GM12865 (cell line): Measurements from ENCODE around the gene CDK18.

Experiments
- DNase-seq: peaks from one replicate; pipeline ENCODE4 v3.0.0; 2010; ENCODE audit warnings: low read depth
- H3K4me3 ChIP-seq: 2 replicates; pipeline ENCODE4 v1.5.1; 2011; ENCODE audit warnings: mild to moderate bottlenecking, low read depth, low read length, control low read depth
- TF ChIP-seq, protein P1 (sequence below): IDR thresholded peaks from 2 replicates; pipeline ENCODE4 v1.5.1; 2011; ENCODE audit warnings: low read length, control low read depth, low read depth, inconsistent platforms; ENCODE audit not compliant: insufficient read depth; ENCODE audit errors: missing control alignments

The CDK18 gene

DNA sequence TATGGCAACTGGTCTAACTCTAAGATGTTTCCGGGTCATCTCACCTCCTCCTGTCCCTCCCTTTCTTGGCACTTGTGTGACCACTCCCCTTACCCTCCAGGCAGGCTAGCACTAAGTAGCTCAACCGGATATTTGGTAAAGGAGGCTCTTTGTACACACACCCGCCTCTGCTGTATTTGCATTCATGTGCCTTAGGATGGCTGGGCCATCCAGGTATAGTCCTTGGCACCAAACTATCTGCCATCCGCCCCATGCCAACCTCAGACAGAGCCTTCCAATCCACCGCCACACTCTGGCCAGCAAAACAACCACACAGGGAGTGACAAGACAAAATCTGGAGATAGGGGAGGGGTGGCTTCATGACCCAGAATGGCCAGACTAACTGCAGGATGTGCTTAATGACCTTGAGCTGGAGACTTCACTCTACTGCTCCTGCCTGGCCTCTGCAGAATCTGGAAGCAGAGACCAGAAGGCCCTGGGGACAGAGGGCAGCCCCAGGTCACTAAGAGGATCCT is 59.5 kb downstream of the CDK18 start:
- DNase-seq = no peak
- no peak overlapping the region for H3K4me3 ChIP-seq
- TF ChIP-seq, protein P1, sequence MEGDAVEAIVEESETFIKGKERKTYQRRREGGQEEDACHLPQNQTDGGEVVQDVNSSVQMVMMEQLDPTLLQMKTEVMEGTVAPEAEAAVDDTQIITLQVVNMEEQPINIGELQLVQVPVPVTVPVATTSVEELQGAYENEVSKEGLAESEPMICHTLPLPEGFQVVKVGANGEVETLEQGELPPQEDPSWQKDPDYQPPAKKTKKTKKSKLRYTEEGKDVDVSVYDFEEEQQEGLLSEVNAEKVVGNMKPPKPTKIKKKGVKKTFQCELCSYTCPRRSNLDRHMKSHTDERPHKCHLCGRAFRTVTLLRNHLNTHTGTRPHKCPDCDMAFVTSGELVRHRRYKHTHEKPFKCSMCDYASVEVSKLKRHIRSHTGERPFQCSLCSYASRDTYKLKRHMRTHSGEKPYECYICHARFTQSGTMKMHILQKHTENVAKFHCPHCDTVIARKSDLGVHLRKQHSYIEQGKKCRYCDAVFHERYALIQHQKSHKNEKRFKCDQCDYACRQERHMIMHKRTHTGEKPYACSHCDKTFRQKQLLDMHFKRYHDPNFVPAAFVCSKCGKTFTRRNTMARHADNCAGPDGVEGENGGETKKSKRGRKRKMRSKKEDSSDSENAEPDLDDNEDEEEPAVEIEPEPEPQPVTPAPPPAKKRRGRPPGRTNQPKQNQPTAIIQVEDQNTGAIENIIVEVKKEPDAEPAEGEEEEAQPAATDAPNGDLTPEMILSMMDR = no peak

DNA sequence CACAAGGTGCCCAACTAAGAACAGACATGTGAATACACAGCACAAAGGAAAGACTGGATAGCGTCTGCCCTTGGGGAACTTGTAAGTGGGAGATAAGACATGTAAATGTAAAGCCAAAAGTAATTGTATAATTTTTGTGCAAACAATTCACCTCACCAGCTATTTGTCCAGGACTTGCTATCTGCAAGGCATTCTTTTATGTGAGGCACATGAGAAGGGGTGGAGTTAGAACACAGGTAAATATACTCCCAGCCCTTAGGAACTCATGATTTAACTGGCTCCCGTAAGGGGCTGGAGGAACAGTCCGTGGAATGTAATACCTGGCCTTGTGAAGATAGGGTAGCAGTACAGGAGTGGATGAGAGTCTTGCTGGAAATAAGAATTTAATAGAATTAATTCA is 61.3 kb downstream of the CDK18 start:
- DNase-seq = no peak
- TF ChIP-seq, protein P1 = no peak
- H3K4me3 ChIP-seq = no peak overlapping the region

DNA sequence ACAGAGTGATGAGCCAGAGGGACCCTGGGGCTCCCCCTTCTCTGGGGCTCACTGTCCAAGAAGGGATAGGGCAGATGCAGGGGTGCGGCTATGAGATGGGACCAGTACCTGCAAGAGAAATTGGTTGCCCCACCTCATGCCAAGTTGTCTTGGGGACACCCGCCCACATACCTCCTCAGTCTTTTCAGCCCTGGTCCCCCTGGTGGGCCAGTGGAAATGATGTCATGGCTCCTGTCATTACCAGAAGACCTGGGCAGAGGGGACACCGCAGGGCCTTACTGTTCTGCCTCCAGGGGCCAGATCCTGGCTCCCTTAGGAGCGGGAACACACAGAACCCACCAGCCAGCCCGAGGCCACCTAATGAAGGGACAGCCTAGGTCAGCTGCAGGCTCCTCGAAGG is 63.2 kb downstream of the CDK18 start:
- DNase-seq = no peak
- H3K4me3 ChIP-seq = no peak overlapping the region
- TF ChIP-seq, protein P1 = no peak

DNA sequence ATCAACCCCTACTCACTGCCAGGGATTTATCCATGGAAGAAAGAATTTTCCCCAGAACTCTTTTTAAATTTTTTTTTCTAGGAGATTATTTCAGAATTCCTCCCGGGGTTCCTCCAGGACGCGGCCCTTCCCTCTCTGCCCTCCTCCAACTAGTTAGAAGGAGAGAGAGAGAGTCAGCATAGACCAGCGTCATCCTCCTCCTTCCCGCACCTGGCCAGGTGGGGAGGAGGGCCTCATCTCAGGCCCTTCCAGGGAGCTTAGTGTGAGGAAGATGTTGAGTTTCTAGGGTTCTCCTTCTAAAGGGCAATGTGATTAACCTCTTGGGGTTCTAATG is 63.6 kb downstream of the CDK18 start:
- TF ChIP-seq, protein P1 = no peak
- no peak for DNase-seq
- no peak overlapping the region for H3K4me3 ChIP-seq

DNA sequence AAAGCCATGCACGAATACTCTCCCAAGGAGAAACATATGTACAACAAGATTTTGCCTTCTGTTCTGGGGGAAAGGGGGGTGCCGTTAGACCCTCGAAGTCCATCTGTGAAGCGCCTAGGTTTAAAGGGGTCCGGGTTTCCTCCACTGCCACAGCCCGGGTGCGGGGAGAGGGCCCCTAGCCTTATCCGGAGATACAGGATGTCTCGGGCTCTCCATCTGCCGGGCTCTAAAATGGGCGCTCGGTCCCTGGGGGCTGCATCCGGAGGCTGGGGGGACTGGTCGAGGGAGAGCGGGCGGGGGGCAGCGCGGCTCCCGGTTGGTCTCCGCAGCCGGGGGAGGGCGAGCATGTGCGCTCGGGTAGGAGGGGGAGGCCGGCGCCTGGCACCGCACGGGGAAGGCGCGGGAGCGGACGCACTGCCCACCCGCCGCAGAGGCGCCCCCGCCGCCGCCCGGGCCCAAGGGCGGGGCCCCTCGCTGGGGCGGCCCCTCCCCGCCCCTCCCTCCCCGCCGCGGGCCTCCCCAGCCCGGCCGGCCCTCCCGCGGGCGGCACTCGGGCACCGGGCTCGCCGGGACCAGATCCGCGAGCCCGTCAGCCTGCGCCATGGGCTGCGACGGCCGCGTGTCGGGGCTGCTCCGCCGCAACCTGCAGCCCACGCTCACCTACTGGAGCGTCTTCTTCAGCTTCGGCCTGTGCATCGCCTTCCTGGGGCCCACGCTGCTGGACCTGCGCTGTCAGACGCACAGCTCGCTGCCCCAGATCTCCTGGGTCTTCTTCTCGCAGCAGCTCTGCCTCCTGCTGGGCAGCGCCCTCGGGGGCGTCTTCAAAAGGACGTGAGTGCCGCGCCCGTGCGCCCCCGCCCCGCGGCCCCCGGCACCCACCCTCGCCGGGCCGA is 64.2 kb downstream of the CDK18 start:
- DNase-seq = no peak
- TF ChIP-seq, protein P1 = no peak
- H3K4me3 ChIP-seq = no peak overlapping the region

DNA sequence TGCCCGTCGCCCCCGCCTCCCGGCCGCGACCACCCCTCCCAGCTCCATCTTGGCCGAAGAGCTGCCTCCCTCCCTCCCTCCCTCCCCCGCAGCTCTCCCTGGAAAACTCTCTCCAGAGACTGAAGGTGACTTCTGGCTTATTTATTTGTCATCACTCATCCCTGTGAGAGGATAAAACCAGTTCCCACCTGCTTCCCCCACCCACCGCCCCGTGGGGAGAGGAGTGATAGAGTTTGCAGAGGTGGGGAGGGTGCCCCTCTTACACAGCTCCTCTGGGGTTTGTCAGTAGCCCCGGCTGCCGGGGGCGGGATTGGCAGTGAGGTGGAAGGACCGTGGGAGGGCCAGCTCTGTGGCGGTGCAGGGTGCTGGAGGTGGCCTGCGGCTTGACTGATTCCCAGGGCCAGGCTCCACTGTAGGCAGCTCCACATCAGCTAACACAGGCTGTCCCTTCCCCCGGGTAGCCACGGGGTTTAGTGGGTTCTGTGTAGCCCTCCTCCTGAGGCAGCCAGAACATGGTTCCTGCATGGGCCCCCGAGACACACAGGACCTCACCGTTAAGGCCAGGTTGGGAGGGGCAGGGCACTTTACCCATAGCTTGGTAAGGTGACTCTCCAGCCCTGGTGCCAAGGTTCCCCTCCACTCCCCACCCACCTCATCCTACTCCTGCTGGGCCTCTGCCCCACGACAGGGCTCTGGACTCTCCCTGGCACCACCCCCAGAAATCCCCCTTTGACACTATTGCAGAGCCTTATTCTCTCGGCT is 65.1 kb downstream of the CDK18 start:
- H3K4me3 ChIP-seq = no peak overlapping the region
- DNase-seq = no peak
- TF ChIP-seq, protein P1 = no peak
